Measurements from ENCODE around the gene KIRREL1.

KIRREL1 gene

DNA sequence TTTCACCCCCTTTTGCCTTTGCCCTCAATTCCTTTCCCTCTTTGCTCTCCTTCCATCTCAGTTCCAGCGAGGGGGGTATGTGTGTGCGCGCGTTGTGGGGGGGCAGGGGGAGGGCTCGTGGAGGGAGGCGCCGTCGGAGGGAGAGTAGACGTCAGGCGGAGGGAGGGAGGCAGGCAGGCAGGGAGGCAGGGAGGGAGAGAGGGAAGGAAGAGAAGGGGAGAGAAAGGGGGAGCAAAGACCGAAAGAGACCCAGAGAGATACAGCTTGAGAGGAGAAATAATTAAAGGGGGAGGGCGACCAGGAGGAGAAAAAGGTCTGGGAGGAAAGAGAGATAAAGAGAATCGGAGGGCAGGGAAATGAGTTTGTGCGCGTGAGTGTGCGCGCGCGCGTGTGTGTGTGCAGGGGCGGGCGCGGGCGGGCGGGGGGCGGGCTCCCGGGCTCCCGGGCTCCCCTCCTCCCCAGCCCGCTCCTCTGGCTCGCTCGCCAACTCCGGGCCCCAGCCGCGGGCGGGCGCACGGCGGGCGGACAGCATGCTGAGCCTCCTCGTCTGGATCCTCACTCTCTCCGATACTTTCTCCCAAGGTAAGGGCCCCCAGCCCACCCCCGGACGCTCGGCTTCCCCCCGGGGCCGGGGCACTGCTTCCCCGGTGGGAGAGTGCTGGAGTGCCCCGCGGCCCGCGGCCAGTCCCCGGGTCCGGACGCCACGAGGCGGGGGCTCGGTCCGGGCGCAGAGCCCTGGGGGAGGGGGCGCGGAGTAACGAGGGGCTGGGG is at the start of gene KIRREL1:
TSS of gene KIRREL1 (plus strand) at position 499 of the 771 bp plus-strand sequence. CDS start at position 531, 32 bp downstream.
- DNase-seq: no peak

GRCh38 chr1:157944663-157945280 is 48.7 kb upstream of the KIRREL1 start:
- no peak for DNase-seq

- DNase-seq: no peak
Observed at GRCh38 chr1:157948312-157949073, 45.0 kb upstream of the KIRREL1 start.

- DNase-seq: no peak
Observed at GRCh38 chr1:157949074-157949354, 44.4 kb upstream of the KIRREL1 start.

DNA sequence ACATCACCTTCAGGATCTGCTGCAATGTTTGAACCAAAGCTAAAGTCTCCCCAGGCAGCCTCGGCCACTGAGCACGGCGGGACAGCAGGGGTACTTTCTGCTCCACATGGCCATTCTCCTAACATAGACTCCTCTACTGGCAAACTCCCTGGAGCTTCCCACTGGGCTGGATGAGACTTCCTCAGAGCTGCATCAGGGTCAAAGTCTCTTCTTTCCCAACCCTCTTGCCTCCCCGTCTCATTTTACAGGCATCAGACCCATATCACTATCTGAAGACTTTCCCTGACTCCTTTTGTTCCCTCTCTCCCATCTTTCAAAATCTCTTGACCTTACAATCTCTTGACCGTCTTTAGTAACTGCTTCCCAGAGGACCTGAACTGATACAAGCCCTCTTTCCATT is 42.2 kb upstream of the KIRREL1 start:
- no peak for DNase-seq

DNA sequence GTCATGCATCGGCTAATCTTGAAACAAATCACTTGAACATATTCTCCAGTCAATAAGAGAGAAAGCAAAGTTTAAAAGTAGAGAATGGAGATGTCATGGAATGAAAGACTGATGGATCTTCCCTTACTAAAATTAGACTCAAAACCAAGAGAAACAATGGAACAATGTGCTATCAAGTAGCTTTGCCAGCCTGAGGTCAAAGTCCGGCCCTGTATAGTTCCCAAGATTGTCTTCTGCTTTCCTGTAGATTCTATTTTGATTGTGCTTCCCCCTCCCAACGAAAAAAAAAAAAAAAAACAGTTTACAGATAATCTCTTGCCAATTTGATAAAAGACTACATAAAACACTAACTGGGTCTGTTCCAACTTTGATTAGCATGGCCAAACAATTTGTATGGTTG is 40.8 kb upstream of the KIRREL1 start:
- DNase-seq: no peak

DNA sequence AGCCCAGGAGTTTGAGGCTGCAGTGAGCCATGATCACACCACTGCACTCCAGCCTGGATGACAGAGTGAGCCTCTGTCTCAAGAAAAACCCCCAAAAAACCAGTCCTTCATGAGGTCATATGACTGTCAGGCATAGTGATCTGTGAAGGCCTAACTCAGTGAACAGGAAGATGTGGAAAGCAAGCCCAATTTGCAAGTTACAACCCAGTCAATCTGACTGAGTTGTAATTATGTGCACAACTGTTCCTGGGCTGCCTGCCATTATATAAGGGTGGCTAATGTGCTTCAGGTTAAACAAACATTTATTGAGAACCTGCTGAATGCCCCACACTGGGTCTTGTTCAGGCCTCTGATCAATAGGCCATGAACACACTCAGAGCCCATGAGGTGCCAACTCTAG is 38.2 kb upstream of the KIRREL1 start:
- no peak for DNase-seq

GRCh38 chr1:157955857-157956256 is 37.6 kb upstream of the KIRREL1 start:
- no peak for DNase-seq

DNA sequence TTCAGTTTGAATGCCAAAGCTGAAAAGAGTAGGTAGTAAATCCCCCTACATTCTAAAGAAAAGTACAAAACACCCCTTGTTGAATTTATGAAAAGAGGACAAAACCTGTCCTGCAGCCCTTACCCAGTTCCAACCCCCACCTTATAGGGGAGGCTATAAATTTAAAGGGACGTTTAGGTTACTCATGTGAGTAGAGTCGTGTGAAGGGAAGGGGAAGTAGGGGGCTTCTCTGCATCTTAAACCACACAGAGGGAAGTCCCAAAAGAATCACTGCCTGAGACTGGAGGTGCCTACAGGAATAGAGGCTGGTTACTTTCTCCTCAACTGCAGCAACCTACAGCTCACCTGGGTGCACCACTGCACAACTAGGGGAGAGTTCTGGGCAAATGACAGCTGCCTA is 36.7 kb upstream of the KIRREL1 start:
- DNase-seq: no peak

DNA sequence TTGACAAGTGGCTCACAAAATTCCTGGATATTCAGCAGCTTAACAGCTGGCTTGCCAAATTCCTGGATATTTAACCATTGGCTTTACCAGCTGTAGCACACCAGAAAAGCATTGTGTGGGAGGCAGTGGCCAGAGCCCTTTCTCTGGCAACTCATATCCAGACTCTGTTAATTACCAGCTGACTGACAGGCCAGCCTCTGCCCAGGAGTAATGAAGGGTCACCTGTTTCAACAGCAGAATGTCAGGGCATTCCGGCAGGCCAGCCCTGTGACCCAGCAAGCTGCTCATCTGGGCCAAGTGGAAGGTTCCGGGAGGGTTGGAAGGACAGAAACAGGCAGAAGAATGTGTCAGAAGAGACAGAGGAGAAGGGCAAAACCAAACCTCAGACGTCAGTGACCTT is 35.2 kb upstream of the KIRREL1 start:
- no peak for DNase-seq

GRCh38 chr1:157959750-157960149 is 33.7 kb upstream of the KIRREL1 start:
- no peak for DNase-seq

GRCh38 chr1:157960773-157961172 is 32.7 kb upstream of the KIRREL1 start:
- no peak for DNase-seq

DNA sequence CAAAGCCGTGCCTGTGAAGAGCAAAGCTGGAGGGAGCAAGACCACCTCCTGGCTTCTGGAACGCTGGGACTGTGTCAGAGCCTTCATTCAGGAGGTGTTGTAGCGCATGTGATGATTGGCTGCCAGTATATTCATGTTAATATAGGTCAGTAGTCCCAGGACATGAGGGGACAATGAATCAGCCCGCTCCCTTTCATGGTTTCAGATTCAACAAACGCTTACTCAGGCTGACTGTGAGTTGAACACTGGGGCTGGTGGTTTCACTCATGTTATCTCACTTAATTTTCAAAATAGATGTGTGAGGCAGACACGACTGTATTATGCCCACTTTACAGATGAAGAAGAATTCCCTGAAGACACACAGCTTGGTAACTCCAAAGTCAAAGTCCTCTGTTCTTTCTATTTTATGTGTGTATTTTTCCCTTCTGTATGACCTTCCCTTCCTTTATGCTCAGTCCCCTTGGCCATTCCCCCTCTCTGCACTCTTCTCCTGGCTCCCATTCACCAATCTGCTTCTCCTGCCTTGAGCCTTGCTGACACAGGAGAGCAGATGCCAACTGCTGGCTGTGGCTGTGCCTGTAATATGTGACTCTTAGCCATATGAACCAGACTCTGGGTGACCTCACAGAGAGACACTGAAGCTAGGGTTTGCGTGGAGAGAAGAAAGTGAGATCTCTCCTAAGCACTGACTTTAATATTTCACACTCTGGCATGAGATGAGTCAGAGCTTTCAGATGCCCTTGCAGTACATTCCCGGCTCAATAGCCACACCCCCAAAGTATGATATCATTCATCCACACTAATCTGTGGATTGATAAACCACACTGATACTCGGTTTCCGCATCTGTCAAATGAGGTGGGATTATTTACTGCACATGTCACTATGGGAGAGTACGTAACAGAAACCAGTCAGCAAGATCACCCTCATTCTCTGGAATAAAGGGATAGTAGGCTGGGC is 31.4 kb upstream of the KIRREL1 start:
- DNase-seq: no peak

DNA sequence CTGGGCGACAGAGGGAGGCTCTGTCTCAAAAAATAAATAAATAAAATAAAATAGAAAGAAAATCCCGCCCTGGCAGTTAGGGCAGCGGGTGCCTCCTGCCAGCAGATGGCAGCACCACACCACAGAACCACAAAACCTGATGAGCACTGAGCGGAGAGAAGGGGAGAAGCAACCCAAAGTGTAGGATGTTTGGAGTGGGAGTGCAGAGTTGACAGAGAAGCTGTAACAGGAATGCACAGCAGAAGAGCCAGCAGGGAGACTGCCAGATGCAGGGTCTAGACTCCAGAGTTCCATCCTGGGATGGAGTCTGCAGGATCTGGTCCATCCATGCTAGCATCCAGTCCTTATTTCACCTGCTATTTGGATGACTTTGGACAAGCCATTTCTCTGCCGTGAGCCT is 29.7 kb upstream of the KIRREL1 start:
- DNase-seq: peak; percentile 30

GRCh38 chr1:157965584-157965983 is 27.9 kb upstream of the KIRREL1 start:
- DNase-seq: no peak

DNA sequence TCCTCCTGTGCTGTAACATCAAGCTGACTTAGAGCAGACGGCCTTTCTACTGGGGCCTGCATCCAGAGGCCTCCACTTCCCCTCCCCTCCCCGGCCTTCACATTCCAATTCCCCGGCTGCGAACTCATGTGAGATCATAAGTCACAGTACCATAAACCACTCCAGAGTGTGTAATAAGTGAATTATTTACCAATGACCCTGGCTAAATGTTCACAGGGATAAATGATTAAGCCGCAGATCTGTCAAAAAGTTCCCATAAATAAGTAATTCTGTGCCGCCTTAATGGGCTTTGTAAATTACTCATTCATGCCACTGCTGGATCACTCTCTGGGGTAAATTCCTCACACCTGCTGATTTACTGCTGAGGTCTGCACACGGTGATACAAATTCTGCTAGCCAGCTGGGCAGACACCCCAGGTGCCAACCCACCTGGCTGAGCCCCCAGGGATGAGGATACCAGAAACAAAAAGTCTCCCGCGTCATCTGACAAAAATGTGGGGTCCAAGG is 27.4 kb upstream of the KIRREL1 start:
- no peak for DNase-seq

GRCh38 chr1:157967205-157967604 is 26.2 kb upstream of the KIRREL1 start:
- DNase-seq: no peak

GRCh38 chr1:157968508-157968907 is 24.9 kb upstream of the KIRREL1 start:
- no peak for DNase-seq

DNA sequence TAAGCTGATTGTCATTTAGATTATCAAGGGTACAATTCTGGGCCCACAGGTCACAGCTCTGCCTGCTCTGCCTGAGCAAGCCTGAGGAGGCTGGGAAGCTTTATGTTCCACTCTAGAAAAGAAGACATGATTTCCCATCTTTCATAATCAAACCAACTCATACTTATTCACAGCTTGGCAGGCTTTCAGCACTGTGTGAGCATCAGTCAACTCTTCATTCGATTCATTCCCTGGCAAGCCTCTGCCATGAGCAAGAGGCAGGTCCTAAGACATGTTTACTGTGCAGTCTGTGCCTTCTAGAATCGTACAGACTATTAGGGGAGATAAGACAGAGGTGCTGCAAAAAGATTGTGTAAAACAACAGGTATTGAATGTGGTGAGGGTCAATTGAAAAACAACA is 24.5 kb upstream of the KIRREL1 start:
- no peak for DNase-seq

DNA sequence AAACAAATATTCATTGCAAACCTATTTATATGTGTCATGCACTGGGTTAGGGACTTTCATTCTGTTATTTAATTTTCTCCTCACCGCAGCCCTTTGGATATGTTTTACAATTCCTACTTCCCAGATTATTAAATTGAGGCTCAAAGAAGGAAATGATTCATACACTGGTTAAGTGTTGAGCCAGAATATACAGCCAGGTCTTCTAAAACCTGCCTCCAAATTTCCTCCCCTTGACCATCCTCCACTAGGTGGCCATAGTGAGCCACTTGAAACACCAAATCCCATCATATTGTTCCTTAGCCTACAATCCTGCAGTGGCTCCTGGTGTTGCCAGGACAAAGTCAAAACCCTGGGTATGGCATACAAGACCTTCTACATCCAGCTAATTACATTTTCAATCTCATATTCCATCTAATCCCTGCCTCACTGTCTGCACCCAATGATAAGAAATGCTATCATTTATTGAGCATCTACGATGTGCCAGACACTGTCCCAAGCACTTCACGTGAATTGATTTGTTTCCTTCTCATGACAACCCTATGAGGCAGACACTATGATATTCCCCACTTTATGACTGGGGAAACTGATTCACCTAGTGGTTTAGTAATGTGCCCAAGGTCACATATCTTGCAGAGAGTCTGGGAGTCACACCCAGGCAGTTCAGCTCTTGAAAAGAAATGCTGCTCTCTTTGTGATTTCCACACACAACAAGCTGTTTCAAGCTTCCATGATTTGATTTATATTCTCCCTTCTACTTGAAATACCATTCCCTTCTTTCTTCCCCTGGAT is 23.6 kb upstream of the KIRREL1 start:
- DNase-seq: no peak

DNA sequence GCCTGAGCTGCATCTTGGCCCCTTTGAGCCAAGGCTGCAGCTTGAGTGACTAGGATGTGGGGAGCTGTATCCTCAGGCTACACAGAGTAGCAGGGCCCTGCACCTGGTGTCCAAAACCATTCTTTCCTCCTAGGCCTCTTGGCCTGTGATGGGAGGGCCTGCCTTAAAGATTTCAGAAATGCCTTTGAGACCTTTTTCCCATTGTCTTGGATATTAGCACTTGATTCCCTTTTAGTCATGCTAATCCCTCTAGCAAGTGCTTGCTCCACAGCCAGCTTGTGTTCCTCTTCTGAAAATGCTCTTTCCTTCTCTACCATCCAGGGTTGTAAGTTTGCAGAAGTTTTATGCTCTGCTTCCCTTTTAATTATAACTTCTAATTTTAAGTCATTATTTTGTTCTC is 21.7 kb upstream of the KIRREL1 start:
- no peak for DNase-seq

Data from activated T-cell treated with anti-CD3 and anti-CD28 coated beads for 4 hours (primary cell).